ENCODE results near the gene KCND1. TPM values are rescaled to one million over a fixed set of nuclear protein-coding genes. Genes with fewer than 3 reads are reported as not detected.

The KCND1 gene
- total RNA-seq, 1 donor from 2014 or later, result 5.2 TPM

DNA sequence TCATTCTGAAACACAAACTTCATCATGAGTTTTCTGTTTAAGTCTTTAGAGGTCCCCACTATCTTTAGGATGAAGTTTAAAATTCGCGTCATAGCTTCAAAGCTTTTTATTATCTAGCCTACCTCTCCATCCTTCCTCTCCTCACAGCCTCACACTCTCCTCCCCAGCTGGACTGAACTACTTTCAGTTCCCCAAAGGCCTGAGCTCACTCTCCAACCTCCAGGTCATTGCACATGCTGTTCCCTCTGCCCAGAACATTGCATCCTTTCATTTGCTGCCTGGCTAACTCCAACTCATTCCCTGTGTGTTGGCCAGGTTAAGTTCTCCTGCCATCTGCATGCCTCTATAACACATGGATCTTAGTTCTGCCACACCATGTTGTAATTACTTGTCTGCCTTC is 11.4 kb downstream of the KCND1 start:
- Mint-ChIP-seq H3K27me3 (ENCODE audit: low read depth, unreplicated experiment) (no peaks in the 10 kb centered on the region), H3K4me1 (ENCODE audit: low read depth, unreplicated experiment) (peaks cover 3% of the 10 kb centered on the region), H3K9me3 (ENCODE audit: unreplicated experiment) (no peaks in the 10 kb centered on the region), H3K36me3 (ENCODE audit: low read depth, unreplicated experiment) (peaks cover 4% of the 10 kb centered on the region), H3K4me3 (ENCODE audit: unreplicated experiment) (peak overlapping the region; percentile 73), H3K27ac (ENCODE audit: unreplicated experiment) (no peak overlapping the region)
- Histone ChIP-seq H2AFZ (ENCODE audit: low read depth, low read length) (no peak overlapping the region), H3K36me3 (ENCODE audit: insufficient read depth, low read length) (peaks cover 2% of the 10 kb centered on the region), H3K4me3 (ENCODE audit: insufficient read depth, low read depth, low read length) (no peak overlapping the region), H3K79me2 (ENCODE audit: insufficient read depth, low read length) (peaks cover 19% of the 10 kb centered on the region), H3K9me3 (ENCODE audit: insufficient read depth, low read depth, low read length) (no peaks in the 10 kb centered on the region), H3K27me3 (ENCODE audit: insufficient read depth, low read length) (no peaks in the 10 kb centered on the region), H3K27ac (ENCODE audit: low read depth, low read length) (no peak overlapping the region), H3K4me1 (ENCODE audit: insufficient read depth, low read length) (peaks cover 11% of the 10 kb centered on the region), H4K20me1 (ENCODE audit: insufficient read depth, low read length) (peaks cover 16% of the 10 kb centered on the region), H3K4me2 (ENCODE audit: low read length) (no peak overlapping the region), H3K9ac (ENCODE audit: low read length) (no peak overlapping the region)
- DNase-seq (ENCODE audit: low read depth) (no peak), FAIRE-seq (no peak)
- TF ChIP-seq EZH2 (IDR thresholded peaks at IDR 0.05; ENCODE audit: insufficient read depth, low read length), result no peak
- TF ChIP-seq, protein P1, sequence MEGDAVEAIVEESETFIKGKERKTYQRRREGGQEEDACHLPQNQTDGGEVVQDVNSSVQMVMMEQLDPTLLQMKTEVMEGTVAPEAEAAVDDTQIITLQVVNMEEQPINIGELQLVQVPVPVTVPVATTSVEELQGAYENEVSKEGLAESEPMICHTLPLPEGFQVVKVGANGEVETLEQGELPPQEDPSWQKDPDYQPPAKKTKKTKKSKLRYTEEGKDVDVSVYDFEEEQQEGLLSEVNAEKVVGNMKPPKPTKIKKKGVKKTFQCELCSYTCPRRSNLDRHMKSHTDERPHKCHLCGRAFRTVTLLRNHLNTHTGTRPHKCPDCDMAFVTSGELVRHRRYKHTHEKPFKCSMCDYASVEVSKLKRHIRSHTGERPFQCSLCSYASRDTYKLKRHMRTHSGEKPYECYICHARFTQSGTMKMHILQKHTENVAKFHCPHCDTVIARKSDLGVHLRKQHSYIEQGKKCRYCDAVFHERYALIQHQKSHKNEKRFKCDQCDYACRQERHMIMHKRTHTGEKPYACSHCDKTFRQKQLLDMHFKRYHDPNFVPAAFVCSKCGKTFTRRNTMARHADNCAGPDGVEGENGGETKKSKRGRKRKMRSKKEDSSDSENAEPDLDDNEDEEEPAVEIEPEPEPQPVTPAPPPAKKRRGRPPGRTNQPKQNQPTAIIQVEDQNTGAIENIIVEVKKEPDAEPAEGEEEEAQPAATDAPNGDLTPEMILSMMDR (IDR thresholded peaks at IDR 0.05; ENCODE audit: insufficient read depth, low read depth, low read length), result no peak

GRCh38 chrX:48958635-48959094 is 13.0 kb downstream of the KCND1 start:
- peaks cover 3% of the 10 kb centered on the region for H3K36me3 Mint-ChIP-seq (ENCODE audit: low read depth, unreplicated experiment)
- DNase-seq (ENCODE audit: low read depth) (peak; percentile 42), FAIRE-seq (no peak)
- Histone ChIP-seq H3K9me3 (ENCODE audit: insufficient read depth, low read depth, low read length) (no peaks in the 10 kb centered on the region), H3K4me2 (ENCODE audit: low read length) (peak overlapping the region; percentile 89), H3K4me3 (ENCODE audit: insufficient read depth, low read depth, low read length) (peak overlapping the region; percentile 87), H3K79me2 (ENCODE audit: insufficient read depth, low read length) (peaks cover 36% of the 10 kb centered on the region), H3K36me3 (ENCODE audit: insufficient read depth, low read length) (peaks cover 5% of the 10 kb centered on the region), H4K20me1 (ENCODE audit: insufficient read depth, low read length) (peaks cover 27% of the 10 kb centered on the region), H2AFZ (ENCODE audit: low read depth, low read length) (peak overlapping the region; percentile 61), H3K27me3 (ENCODE audit: insufficient read depth, low read length) (no peaks in the 10 kb centered on the region), H3K4me1 (ENCODE audit: insufficient read depth, low read length) (peaks cover 11% of the 10 kb centered on the region), H3K27ac (ENCODE audit: low read depth, low read length) (peak overlapping the region; percentile 100), H3K9ac (ENCODE audit: low read length) (peak overlapping the region; percentile 99)
- H3K4me1 Mint-ChIP-seq (ENCODE audit: low read depth, unreplicated experiment), result peaks cover 6% of the 10 kb centered on the region
- peak overlapping the region; percentile 96 for H3K4me3 Mint-ChIP-seq (ENCODE audit: unreplicated experiment)
- no peaks in the 10 kb centered on the region for H3K9me3 Mint-ChIP-seq (ENCODE audit: unreplicated experiment)
- TF ChIP-seq, protein P1 (IDR thresholded peaks at IDR 0.05; ENCODE audit: insufficient read depth, low read depth, low read length), result no peak
- TF ChIP-seq EZH2 (IDR thresholded peaks at IDR 0.05; ENCODE audit: insufficient read depth, low read length), result no peak
- no peaks in the 10 kb centered on the region for H3K27me3 Mint-ChIP-seq (ENCODE audit: low read depth, unreplicated experiment)
- H3K27ac Mint-ChIP-seq (ENCODE audit: unreplicated experiment), result peak overlapping the region; percentile 100

GRCh38 chrX:48957827-48958634 is 13.6 kb downstream of the KCND1 start:
- H3K79me2 ChIP-seq (ENCODE audit: insufficient read depth, low read length), result peaks cover 42% of the 10 kb centered on the region
- Mint-ChIP-seq H3K27ac (ENCODE audit: unreplicated experiment) (peak overlapping the region; percentile 100), H3K4me3 (ENCODE audit: unreplicated experiment) (peak overlapping the region; percentile 96), H3K9me3 (ENCODE audit: unreplicated experiment) (no peaks in the 10 kb centered on the region), H3K4me1 (ENCODE audit: low read depth, unreplicated experiment) (peaks cover 6% of the 10 kb centered on the region), H3K27me3 (ENCODE audit: low read depth, unreplicated experiment) (no peaks in the 10 kb centered on the region), H3K36me3 (ENCODE audit: low read depth, unreplicated experiment) (peaks cover 2% of the 10 kb centered on the region)
- DNase-seq (ENCODE audit: low read depth) (peak; percentile 92), FAIRE-seq (peak; percentile 98)
- peak overlapping the region; percentile 100 for H3K27ac ChIP-seq (ENCODE audit: low read depth, low read length)
- H4K20me1 ChIP-seq (ENCODE audit: insufficient read depth, low read length), result peaks cover 34% of the 10 kb centered on the region
- peaks cover 11% of the 10 kb centered on the region for H3K4me1 ChIP-seq (ENCODE audit: insufficient read depth, low read length)
- H3K36me3 ChIP-seq (ENCODE audit: insufficient read depth, low read length), result peaks cover 5% of the 10 kb centered on the region
- peak overlapping the region; percentile 99 for H3K9ac ChIP-seq (ENCODE audit: low read length)
- H3K9me3 ChIP-seq (ENCODE audit: insufficient read depth, low read depth, low read length), result no peaks in the 10 kb centered on the region
- H3K4me2 ChIP-seq (ENCODE audit: low read length), result peak overlapping the region; percentile 89
- H3K4me3 ChIP-seq (ENCODE audit: insufficient read depth, low read depth, low read length), result peak overlapping the region; percentile 87
- H3K27me3 ChIP-seq (ENCODE audit: insufficient read depth, low read length), result no peaks in the 10 kb centered on the region
- no peak for TF ChIP-seq EZH2 (IDR thresholded peaks at IDR 0.05; ENCODE audit: insufficient read depth, low read length)
- TF ChIP-seq, protein P1 (IDR thresholded peaks at IDR 0.05; ENCODE audit: insufficient read depth, low read depth, low read length), result no peak
- peak overlapping the region; percentile 83 for H2AFZ ChIP-seq (ENCODE audit: low read depth, low read length)
